Measurements from ENCODE around the gene PNPLA5.

- no peak for TF ChIP-seq POLR2A (conservative IDR thresholded peaks at IDR 0.05)
- no peak for TF ChIP-seq ZNF707 (CRISPR knock-in tag; conservative IDR thresholded peaks at IDR 0.05)
- TF ChIP-seq ETV6 (IDR thresholded peaks at IDR 0.05; ENCODE audit: borderline replicate concordance in 1 of 2, low read depth in 2 of 2, low read length in 1 of 2), result no peak
- TF ChIP-seq ETV6 (CRISPR knock-in tag; IDR thresholded peaks at IDR 0.05; ENCODE audit: borderline replicate concordance), result no peak
- no peak for TF ChIP-seq RAD21 (CRISPR knock-in tag; conservative IDR thresholded peaks at IDR 0.05 in 1 of 2, IDR thresholded peaks at IDR 0.05 in 1 of 2)
- no peak for TF ChIP-seq TAF9B (IDR thresholded peaks at IDR 0.05; ENCODE audit: partially characterized antibody)
- TF ChIP-seq CTCF (IDR thresholded peaks at IDR 0.05 in 2 of 3, conservative IDR thresholded peaks at IDR 0.05 in 1 of 3; ENCODE audit: insufficient read depth in 2 of 3, low read depth in 1 of 3, low read length in 3 of 3), result no peak
- no peak for TF ChIP-seq SAP30 (IDR thresholded peaks at IDR 0.05; ENCODE audit: borderline replicate concordance, insufficient read depth, low read depth, low read length, poor library complexity, severe bottlenecking)
- TF ChIP-seq TAF1 (IDR thresholded peaks at IDR 0.05; ENCODE audit: control insufficient read depth, extremely low read depth, insufficient read depth, low read length, severe bottlenecking), result no peak
These were observed 47.9 kb downstream of the PNPLA5 start for GRCh38 chr22:43843783-43844530.
